Suppressor macrophage (primary cell): Measurements from ENCODE around the gene PLXNA2.

ENCODE experiments used
- DNase-seq, 4 experiments: peaks; one replicate each; pipeline ENCODE4 v3.0.0-alpha.2; 2020 to 2022

The PLXNA2 gene

DNA sequence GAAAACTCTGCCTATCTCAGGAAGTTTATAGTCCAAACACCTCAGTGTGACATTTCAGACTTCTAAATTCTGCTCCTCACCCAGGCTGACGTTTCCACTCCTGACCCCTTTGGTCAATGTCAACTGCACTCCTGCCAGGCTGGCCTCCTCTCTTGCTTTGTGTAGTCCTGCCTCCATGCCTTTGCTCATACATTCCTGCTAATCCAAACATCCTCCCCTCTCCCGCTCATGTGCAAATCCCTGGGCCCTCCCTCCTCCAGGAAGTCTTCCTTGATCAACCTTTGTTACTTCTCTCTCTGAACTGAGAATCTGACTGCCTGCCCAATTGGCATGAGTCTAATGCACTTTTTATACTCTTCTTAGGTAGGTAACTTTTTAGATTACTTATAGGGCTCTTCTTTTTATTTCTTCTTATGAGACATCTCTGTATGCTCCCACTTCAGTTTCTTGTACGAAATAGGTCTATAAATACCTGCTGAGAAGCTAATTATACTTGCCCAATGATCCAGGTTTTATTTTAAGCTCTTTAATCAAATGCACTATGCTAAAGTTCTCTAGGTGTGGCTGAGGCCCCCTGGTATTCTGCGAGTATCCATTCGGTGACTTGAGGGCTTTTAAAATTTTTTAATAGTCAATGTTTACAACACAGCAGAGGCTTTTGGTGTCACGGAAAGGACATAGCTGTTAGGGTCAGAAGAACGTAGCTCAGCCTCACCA lies 128.1 kb downstream of the PLXNA2 start:
- no peak for DNase-seq

DNA sequence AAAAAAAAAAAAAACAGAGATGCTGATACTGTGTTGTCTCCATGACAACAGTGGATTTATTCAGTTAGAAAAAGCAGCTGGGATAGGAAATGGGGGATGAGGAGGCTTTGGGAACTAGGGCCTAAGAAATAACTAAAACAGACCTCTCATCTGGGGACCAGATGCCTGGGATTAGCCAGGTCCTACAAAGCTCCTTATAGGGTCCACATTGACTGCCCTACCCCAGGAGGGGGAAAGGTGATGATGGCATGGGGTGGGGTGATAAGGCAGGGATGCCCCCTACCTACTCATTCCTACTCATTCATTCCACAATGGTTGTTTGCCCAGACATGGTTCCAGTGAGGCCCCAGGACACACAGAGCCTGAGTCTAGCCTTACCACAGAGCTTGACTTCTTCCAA lies 131.2 kb downstream of the PLXNA2 start:
- no peak for DNase-seq

DNA sequence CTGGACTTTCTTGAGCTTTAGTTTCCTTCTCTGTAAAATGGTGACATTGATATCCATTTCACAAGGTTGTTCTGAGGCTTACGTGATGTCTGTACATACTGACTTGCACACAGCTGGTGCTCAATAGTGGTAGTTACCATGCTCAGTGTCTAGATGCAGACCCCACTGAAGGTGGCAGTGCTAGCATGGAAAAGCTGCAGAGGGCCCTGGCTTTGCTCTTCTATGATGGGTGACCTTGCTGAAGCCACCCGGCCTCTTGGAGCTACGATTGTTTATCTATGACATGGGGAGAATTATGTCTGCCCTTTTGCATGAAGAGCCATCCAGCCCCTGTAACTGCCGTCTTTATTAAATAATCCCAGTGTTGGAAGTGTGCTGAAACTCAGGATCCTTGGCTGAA lies 131.8 kb downstream of the PLXNA2 start:
- no peak for DNase-seq

DNA sequence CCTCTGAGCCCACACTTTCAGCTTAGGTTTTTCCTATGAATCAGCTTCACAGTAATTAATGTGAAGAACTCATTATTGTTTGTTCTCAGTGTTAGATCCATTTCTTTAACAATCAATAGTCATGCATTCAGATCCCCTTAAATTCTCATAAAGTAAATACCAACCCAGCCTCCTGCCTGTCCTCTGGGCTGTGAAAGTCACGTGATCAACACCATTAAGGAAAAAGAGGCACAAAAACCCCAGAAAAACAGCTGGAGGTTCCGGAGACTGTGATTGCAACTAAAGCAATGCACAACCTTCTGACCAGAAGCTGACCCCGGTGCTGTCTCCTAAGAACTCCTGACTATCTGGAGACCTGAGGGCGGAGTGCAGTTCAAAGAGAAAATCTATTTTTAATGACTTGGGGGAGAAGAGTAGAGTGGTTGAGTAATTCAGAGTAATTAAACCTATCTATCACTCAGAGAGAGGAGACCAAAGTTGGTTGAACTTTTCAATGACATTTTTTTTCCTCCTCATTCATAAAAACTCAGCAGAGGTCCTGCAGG lies 132.5 kb downstream of the PLXNA2 start:
- no peak for DNase-seq

DNA sequence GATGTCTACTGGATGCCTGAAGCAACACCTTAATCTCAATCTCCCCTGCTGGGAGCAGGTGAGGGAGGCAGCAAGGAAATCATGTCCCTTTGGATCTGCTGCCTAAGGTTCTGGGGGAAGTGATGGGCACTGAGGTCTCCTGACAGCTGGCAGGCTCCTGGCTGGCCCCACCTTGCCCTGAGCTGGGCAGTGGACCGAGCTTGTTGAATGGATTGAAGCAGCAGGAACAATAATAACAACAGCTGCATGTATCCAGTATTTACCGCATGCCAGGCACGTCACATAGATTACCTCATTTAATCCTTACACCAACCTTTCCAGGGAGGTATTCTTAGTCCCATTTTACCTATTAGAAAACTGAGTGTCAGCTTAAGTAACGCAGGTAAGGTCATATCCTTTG lies 133.9 kb downstream of the PLXNA2 start:
- DNase-seq, result no peak

DNA sequence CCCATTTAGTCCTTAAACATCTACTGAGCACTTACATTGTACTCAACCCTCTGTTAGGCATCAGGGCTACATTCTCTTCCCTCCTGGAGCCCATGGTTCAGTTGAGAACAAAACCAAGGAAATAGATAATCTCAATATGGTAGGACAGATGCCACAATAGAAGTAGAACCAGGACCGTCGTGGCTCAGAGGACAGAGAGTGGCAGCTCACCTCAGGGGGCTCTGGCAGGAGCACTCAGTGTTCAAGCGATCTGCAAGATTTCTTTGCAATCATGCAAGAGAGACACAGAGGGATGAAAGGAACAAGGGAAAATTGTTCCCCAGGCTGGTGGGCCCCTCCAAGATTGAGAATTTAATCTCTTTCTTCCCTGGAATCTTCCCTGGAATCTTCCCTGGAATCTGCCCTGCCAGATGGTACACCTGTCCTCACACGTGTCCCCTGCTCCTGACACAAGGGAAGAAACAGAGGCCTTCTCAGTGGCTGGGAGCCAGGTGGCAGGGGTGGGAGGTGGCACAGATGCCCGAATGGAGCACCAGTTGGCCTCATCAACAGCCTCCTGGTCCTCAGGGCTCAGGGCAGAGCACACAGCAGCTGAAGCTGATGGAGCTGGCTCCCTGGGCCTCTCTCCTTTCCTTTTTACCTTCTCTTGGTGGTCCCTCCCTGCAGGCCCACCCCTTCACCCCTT lies 135.4 kb downstream of the PLXNA2 start:
- DNase-seq, result no peak

DNA sequence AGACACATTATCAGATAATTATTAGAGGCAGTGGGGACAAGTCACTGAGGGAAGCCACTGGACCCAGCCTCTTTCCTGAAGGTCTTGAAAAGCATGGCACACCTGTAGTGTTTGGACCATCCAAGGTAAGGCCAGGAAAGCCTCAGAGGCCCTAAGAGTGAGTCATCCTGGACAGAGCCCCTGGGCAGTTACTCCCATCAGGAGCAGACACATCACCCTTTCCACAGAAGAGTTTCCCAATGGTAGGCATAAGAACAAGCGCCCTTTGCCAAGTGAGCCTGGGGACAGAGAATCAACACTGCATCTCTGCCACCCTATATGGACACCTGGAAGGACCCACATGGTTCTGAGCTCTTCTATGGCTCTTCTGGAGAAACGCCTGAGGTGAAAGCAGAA lies 136.0 kb downstream of the PLXNA2 start:
- no peak for DNase-seq

DNA sequence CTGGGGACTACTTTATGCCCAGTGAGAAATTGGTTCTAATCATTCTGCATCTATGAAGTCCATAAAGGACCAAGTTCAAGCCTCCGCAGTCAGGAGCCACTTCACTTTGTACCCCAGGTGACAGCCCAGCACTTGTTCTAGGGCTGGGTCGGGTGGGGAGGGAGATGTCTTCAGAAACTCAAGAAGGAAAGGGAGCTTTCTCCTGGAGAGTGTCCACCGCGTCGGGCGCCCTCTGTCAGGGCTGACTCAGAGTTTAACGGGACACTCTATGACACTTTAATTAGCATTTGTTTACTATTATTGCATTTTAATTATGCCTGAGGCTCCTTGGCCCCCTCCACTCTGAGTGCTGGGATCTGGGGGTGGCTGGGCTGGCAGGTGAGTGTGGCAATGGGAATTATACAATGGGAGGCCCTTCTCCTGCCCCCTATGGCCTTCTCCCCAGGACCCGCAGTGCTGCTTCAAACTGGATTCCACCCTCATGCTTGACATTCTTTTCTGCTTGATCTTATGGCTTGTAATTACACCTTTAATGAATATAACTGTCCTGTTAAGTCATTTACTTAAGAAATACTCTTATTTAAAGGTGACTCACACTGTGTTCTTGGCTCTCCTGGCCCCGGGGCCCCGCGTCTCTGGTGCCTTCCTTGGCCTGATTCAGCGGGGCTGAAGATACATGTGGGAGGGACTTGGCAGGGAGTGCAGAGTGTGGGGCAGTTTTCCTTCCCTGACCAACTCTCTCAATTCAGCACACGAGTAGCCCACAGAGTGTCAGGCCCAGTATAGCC lies 136.6 kb downstream of the PLXNA2 start:
- DNase-seq, result no peak

DNA sequence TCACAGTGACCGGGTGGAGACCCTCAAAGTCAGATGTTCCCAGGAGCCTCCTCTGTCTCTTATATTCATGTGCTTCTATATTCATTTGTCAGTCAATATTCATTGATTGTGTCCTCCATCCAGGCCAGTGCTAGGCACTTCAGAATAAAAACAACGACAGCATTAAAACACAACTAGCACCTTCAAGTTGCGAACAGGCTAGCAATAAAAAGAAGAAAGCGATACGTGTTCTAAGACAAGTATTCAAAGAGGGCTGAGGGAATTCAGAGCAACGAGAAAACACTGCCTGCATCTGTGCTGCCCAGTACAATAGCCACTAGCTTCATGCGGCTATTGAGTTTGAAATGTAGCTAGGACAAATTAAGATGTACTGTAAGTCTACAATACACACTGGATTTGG lies 138.0 kb downstream of the PLXNA2 start:
- no peak for DNase-seq

DNA sequence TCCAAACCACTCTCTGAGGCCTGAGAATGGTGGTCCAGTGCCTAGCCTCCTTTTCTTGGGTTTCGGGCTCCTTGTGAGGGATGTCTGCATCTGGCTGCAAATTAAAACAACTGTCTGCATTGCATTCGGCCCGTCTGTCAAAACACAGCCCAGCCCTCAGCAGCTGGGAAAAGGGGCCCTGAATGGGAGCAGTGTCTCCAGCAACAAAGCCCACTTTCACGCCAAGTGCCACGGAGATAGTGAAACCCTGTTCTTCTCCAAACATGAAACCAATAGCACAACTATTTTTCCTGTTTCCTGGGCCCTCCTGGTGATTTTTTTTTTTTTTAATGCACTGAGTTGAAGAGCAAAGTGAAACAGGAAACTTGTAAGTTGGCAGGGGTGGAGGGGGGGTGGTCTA lies 138.4 kb downstream of the PLXNA2 start:
- no peak for DNase-seq

DNA sequence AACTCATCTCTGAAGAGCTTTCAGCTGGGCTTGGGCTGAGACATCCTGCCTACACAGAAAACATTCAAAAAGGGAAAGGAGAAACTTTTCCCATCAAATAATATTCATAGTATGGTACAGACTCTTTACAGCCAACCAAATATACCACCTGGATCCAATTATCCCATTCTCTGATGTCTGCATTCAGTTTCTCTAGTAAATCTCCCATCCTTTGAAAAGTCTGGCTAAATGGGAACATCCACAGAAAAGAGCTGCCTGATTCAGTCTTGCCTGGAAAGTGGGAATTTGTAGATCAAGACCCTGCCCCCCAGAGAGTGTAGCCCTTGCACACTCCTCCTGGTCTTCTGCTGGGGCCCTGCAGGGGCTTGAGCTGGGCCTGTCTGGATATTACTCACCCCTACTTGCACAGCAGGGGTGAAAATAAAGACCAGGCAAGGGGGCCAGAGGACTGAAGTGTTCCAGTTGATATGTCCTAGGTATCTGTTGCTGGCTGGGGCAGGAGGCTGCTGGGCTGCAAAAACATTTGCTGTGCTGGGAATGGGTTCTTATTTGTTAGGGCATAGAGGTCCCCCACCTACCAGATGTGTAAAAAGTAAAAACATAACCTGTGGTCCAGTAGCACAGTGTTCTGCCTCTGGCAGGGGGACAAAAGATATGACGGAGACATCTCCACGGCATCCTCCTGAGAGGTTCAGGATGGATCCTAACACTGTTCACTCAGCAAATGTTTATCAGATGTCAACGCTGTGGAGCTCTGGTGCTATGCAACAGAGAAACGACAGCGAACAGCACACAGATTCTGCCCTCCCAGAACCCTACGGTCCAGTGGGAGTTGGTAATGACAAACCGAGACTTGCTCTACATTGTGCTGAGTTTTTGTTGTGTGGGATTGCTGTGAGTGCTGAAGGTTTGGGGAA lies 140.3 kb downstream of the PLXNA2 start:
- no peak for DNase-seq

DNA sequence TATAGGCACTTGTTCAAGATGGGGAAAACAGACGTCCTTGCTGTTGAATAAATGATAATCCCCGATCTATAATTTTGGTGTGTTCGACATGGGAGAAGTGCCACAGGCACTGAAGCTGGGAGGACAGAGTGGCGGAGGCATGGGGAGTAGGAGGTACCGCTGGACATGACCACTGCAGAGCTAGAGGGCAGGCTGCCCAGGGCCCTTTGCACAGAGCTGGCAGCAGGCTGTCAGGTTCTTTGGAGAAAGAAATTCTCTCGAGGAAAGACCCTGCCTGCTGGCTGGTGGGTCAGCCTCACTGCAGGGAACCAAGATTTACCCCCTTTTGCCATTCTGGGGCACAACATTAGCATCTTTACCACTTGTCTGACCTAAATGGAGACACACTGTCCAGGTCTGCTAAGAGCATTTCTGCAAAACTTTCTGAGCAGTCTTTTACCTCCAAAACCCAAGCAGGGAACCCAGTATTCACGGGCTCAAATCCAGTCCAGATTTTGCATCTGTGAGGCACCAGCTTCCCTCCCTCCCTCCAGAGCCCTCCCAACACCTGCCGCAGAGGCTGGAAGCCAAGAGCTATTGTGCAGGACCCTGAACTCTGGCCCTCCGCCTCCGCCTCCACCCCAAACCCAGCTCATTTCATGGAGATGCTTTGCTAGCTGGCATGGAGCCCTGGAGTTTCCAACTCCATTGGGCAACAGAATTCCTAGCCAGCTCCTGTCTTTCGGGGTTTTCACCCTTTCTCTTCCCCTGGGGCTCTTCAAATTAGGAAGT lies 142.3 kb downstream of the PLXNA2 start:
- no peak for DNase-seq

DNA sequence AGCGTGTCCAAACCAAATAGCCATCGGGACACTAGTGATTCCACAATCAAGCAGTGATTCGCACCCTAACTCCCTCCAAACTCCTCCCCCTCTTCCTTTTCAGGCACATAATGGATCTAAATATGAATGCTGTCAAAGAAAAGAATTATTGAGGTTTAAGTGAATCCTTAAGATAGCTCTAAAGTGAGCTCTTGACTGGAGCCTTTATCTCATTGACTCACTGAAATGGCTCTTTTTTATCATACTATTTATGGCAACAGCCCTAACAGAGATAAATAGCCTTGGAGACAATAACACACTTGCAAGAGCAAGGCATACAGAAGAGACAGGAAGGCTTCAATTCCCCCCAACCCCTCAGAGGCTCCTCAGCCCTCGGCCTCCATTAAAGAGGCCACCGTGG lies 143.3 kb downstream of the PLXNA2 start:
- no peak for DNase-seq

DNA sequence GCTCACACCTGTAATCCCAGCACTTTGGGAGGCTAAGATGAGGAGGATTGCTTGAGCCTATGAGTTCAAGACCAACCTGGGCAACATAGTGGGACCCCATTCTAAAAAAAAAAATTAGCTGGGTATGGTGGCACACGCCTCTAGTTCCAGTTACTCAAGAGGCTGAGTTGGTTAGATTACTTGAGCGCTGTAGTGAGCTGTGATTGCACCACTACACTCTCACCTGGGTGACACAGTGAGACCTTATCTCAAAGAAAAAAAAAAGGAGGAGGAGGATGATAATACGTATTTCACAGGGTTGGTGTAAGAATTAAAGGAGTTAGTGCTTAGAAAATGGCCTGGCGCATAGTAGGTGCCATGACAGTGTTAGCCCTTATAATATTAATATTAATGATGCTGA lies 144.1 kb downstream of the PLXNA2 start:
- DNase-seq, result no peak

DNA sequence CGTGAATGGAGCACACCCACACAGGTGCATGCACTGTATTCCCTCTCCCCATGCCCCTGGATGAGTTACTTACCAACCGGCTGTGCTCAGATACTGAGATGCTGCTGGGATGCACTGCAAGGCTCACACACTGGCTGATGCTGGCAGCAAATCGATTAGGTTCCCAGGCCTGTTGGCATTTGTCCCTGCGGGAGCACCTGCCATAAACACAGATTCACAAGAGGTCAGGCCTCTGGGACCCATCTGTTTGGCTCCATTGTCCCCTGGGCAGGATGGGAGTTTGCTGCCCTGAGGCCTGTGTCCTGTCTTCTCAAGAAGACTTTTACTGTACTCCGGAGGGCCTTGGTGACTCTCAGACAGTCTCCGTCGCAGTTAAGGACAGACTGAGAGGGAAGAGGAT lies 145.4 kb downstream of the PLXNA2 start:
- no peak for DNase-seq

DNA sequence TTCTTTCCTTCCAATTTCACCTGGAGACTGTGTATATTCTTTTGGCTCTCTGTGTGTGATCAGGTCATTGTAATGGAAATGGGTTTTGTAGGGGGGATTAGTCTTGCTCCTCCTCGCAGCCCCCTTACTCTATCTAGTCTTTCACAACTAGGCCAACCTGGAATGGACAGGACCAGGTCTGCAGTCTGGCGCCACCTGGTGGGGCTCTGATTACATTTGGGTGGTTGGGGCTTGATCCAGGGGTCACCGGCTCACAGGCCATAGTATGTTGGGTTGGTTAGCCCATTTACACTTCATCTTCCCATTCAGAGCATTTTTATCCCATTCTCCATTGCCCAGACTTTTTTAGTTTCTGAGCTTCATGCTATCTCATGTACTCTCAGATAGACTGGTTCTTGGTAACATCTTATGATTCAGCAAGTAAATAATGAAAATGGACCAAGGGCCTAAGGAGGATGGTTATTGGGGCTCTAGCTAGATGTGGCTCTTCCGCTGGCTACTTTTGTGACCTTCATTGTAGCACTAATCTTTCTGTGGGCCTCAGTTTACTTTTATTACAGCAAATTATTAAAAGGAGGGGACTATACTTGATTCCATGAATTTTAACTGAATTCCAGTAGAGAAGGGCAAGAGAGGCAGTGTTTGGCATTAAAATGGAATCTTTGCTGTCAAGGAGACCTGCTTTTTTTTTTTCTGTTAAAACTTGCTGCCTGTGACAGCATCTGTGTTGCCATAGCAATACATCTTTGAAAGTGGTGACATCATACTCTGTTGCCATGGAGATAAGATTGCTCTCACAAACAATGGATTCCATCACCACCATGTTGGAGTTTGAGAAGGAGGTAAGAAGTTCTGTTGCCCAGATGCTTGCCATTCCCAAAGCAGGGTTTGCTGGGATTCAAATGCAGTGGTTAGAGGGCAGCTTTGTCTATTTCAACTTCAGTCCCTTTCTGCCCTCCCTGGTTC lies 150.1 kb downstream of the PLXNA2 start:
- peak; percentile 70 to 89 (median 81) for DNase-seq

DNA sequence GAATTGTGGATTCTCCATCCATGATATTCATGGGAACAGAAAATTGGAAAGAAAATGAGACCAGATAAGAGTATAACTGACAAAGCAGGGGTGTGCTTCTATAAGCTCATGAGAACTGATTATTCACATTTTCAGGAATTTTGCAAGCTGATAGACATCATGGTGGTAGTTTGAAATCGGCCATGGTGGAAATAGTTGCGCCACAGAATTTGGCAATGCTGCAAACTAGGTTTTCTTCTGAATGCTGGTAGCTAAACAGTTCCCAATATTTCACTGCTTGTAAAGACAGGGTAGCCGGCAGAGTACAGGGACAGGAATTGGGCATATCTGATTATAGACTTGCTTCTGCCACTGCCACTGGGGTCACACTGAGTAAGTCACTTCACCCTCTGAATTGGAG lies 151.1 kb downstream of the PLXNA2 start:
- peak in 1 of 4 experiments; percentile 16 for DNase-seq

DNA sequence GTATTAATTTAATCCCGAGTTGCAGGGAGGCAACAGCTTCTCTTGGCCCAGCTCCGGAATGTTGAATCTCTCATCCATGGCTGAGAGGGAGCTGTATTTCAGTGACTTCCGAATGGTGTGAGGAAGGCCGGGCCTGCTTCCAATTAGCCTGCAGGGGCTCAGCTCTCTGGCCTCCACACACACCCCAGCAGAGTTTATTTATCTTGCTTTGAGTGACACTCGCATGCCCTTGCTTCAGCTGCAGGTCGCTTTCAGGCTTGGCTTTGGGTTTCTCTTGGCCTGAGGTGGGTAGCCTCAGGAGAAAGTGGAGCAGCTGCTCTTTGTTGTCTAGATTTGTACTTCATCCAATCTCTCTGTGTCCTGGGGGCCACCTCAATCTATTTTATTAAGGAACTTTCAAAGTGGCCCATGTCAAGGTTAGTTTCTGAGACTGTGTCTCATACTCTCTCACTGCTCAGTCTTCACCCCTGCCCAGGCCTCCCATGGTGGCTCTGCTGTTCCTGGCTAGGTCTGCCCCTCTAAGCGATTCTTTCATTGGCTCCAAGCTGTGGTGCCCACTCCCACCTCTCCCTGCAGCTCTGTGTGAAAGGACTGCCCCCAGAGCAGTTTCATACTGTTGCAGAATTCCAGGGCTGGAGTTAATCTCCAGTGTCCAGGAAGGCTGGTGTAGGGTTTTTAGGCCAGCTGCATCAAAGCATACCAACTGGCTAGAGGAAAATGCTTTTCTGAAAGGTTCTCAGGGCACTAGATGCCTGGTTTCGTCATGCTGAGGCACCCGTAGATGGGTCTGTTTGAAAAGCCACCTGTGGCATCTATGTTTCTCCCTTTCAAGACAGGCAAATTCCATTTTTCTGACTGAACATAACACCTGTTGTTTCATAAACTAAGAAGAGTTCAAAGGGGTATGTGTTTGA lies 153.5 kb downstream of the PLXNA2 start:
- DNase-seq, result no peak

DNA sequence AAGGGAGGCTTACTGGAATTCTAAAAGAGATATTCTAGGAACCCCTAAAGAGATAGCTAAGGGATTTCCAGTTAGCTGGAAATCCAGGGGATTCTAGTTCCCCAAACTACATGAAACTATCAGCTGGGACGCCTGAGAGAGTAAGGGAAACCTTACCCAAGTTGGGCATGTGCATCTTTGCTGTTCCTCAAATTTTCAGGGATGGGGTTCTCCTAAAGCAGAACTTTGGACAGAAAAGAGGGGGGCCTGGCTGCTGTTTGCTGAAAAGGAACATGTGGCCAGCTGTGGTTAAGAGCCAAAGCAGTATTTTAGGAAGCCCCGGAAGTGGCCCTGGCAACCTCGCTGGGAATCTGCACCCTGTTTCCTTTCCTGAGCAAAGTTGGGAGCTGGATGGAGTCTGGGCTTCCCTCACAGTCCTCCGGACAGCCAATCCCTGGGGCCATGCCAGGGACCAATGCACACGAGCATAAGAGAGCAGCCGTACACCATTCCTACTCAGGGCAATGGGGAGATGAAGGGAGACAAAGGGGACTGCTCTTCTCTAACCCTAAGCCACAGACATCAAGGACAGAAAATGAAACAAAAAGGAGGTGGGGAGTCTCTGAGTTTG lies 154.3 kb downstream of the PLXNA2 start:
- peak; percentile 51 to 69 (median 62) for DNase-seq
